Effector memory CD4-positive, alpha-beta T cell (primary cell): ENCODE measurements around the gene CIAO3.
"Not testable (repeated sequence)": the region's sequence is repeated elsewhere in the genome, so short reads cannot be mapped to it uniquely, and the experiment has no call there.

Experiments
- DNase-seq, 3 donors: peaks; one replicate each; pipeline ENCODE4 v3.0.0-alpha.2; 2020
- H3K27ac ChIP-seq: 2 replicates; pipeline ENCODE4 v1.7.0; 2013; ENCODE audit warnings: mild to moderate bottlenecking, low read length, moderate library complexity; ENCODE audit not compliant: insufficient read depth, poor library complexity, severe bottlenecking
- H3K27me3 ChIP-seq: replicated peaks from 2 replicates; pipeline ENCODE4 v1.7.0; 2013; ENCODE audit warnings: mild to moderate bottlenecking, low read length; ENCODE audit not compliant: insufficient read depth, control insufficient read depth, poor library complexity, severe bottlenecking
- H3K36me3 ChIP-seq: 2 replicates; pipeline ENCODE4 v1.7.0; 2013; ENCODE audit warnings: mild to moderate bottlenecking, low read length, moderate library complexity; ENCODE audit not compliant: control insufficient read depth, insufficient read depth
- H3K4me1 ChIP-seq: 2 replicates; pipeline ENCODE4 v1.7.0; 2013; ENCODE audit warnings: low read length, mild to moderate bottlenecking; ENCODE audit not compliant: control insufficient read depth, insufficient read depth, poor library complexity, severe bottlenecking
- H3K4me3 ChIP-seq: 2 replicates; pipeline ENCODE4 v1.7.0; 2013; ENCODE audit warnings: low read length, low read depth, mild to moderate bottlenecking; ENCODE audit not compliant: insufficient read depth, poor library complexity, severe bottlenecking
- H3K9me3 ChIP-seq: 2 replicates; pipeline ENCODE4 v1.7.0; 2013; ENCODE audit warnings: mild to moderate bottlenecking, low read length, moderate library complexity; ENCODE audit not compliant: control insufficient read depth

CIAO3 gene

DNA sequence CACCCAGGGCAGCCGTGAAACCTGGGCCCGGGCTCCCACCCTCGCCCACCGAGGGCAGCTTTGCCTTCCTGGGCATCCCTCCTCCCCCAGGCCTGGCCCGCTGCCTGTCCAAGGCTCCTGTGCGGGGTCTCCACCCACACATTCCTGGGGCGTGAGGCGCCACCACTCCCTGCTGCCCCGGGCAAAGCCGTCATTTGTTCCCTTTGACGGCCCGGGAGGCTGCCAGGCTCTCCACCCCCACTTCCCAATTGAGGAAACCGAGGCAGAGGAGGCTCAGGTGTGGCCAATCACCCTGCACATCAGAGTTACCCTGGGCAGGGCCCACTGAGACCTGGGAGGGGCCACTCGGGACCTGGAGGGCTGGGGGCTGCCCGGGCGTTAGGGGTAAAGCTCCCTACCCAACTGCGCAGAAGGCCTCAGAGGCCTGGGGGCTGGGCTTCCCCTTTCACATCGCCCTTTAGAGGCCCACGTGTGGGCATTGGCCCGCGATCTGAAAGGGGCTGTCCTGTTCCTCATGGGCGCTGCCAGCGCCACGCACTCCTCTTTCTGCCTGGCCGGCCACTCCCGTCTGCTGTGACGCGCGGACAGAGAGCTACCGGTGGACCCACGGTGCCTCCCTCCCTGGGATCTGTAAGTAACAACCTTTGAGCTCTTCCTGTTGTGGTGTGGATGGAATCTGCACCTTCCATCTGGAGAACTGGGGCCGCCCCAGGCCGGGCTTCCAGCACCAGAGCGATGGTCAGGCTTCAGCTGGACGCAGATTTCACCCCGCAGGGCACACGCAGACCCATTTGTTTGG lies 19.9 kb upstream of the CIAO3 start, which contains the start of gene MSLN:
Gene MSLN, plus strand, starts transcription at position 190 of the 799 bp plus-strand sequence. CDS start 1,947 bp downstream, outside the sequence.
- Histone ChIP-seq H3K36me3 (no peaks in the 10 kb centered on the region), H3K9me3 (no peaks in the 10 kb centered on the region), H3K4me3 (no peak within 1 kb of the TSS), H3K27ac (no peak within 1 kb of the TSS), H3K4me1 (no peaks in the 10 kb centered on the region), H3K27me3 (no peaks in the 10 kb centered on the region)
- no peak for DNase-seq

DNA sequence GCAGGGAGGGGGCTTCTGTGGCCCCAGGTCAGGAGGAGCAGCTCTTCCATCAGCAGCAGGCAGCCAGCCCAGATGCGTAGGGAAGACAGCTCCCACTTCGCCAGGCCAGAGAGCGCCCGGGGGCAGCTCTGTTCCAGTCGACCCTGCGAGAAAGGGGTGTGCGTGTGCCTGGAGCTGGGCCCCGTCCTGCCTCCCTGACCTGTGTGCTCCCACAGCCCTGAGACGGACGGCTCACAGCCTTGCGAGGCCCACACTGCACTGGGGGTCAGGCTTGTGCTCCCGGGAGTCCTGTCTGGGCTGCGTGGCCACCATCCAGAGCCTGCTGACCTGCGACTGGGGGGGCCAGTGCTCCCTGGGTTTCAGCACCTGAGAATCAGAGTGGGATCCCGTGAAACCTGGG lies 19.3 kb upstream of the CIAO3 start:
- H3K27me3 ChIP-seq = no peaks in the 10 kb centered on the region
- no peak for DNase-seq
- no peak overlapping the region for H3K27ac ChIP-seq
- H3K4me1 ChIP-seq = no peaks in the 10 kb centered on the region
- H3K36me3 ChIP-seq = no peaks in the 10 kb centered on the region
- no peaks in the 10 kb centered on the region for H3K9me3 ChIP-seq
- H3K4me3 ChIP-seq = no peak overlapping the region

DNA sequence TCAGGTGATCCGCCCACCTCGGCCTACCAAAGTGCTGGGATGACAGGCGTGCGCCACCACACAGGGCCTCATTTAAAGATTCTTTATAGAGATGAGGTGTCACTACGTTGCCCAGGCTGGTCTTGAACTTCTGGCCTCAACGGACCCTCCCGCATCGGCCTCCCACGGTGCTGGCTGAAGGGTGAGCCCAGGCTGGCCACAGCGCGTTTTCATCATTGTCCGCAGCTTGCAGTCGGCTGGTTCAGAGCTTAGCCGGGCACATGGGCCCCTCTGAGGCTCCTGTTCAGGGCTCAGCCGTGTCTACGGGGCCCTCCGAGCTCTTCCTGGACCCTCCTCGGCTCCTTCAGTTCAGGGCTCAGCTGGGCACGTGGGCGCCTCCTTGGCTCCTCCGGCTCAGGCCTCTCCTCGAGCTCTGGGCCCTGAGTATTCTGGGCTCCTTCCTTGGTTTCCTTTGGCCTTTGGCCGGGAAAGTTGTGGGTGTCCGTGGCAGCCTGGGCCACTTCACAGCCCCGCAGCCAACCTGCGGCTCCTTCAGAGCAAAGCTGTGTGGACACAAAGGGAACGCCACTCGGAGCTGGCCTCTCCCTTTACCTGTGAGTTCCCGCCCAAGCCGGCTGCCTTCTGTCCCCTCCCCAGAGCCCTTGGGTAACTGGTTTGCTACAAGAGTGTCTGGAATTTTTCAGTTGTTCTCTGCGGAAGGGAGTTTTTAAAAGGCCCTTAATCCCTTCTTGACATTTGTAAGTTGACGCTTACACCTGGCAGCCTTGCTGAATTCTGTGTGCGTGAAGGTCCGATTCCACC lies 18.5 kb upstream of the CIAO3 start:
- Histone ChIP-seq H3K36me3 (no peaks in the 10 kb centered on the region), H3K27me3 (no peaks in the 10 kb centered on the region), H3K9me3 (no peaks in the 10 kb centered on the region), H3K27ac (no peak overlapping the region), H3K4me3 (no peak overlapping the region), H3K4me1 (no peaks in the 10 kb centered on the region)
- no peak for DNase-seq

DNA sequence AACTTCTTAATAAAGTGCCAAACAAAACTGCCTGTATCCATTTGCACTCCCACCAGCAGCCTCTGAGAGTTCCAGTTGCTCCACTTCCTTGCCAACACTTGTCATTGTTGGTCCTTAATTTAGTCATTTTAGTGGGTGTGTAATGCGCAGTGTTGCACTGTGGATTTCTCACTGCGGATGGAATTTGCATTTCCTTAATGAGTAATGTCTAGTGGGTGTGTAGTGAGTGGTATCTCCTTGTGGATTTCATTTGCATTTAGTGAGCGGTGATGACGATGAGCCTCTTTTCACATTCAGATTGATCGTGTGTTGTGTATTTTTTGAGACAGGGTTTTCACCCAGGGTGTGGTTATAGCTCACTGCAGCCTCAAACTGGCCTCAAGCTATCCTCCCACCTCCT lies 15.6 kb upstream of the CIAO3 start:
- no peaks in the 10 kb centered on the region for H3K4me1 ChIP-seq
- no peaks in the 10 kb centered on the region for H3K36me3 ChIP-seq
- no peak for DNase-seq
- no peak overlapping the region for H3K4me3 ChIP-seq
- H3K9me3 ChIP-seq = no peaks in the 10 kb centered on the region
- H3K27ac ChIP-seq = no peak overlapping the region
- no peaks in the 10 kb centered on the region for H3K27me3 ChIP-seq

DNA sequence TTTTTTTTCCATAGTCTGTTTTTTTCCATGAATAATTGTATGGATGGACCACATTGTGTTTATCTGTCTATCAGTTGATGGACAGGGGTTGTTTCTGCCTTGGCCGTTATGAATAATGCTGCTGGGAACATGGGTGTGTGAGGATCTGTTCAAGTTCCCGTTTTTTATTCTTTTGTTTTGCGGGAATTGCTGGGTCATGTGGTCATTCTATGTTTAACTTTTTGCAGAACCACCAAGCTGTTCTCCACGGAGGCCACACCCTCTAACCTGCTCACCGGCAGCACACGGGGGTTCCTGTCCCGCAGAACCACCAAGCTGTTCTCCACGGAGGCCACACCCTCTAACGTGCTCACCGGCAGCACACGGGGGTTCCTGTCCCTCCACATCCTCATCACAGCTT lies 13.9 kb upstream of the CIAO3 start:
- H3K27me3 ChIP-seq = no peaks in the 10 kb centered on the region
- H3K27ac ChIP-seq = no peak overlapping the region
- DNase-seq = no peak
- no peaks in the 10 kb centered on the region for H3K9me3 ChIP-seq
- no peaks in the 10 kb centered on the region for H3K36me3 ChIP-seq
- H3K4me1 ChIP-seq = no peaks in the 10 kb centered on the region
- no peak overlapping the region for H3K4me3 ChIP-seq

DNA sequence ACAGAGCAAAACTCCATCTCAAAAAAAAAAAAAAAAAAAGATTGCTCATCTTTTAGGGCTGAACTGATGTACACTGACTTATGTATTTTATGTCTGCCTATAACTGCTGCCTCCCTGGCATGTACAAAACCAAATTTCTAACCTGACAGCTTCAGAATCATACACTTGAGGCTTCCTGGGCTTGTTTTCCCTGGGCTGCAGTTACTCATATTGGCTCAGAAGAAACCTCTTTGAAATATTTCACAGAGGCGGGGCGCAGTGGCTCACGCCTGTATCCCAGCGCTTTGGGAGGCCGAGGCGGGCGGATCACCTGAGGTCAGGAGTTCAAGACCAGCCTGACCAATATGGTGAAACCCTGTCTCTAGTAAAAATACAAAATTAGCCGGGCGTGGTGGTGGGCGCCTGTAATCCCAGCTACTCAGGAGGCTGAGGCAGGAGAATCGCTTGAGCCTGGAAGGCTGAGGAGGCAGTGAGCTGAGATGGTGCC lies 13.4 kb upstream of the CIAO3 start:
- not testable (repeated sequence) for H3K27ac ChIP-seq, H3K36me3 ChIP-seq, DNase-seq, H3K4me1 ChIP-seq, H3K9me3 ChIP-seq, H3K27me3 ChIP-seq, H3K4me3 ChIP-seq

DNA sequence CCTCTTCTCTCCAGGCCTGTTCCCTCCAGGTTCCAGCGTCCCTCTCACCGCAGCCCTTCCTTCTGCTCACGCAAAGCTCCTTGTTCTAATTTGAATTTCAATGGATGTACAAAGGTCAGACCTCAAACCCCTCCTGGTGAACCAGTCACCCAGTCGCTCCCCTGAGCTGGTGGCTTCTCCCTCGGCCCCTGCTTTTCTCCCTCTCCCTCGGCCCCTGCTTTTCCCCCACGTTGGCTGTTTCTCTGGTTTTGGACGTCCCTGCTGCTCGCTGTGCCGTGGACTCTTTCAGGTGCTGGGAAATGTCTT lies 11.2 kb upstream of the CIAO3 start:
- H3K4me1 ChIP-seq = no peaks in the 10 kb centered on the region
- H3K9me3 ChIP-seq = no peaks in the 10 kb centered on the region
- H3K36me3 ChIP-seq = no peaks in the 10 kb centered on the region
- no peak for DNase-seq
- H3K4me3 ChIP-seq = no peak overlapping the region
- no peaks in the 10 kb centered on the region for H3K27me3 ChIP-seq
- H3K27ac ChIP-seq = no peak overlapping the region

DNA sequence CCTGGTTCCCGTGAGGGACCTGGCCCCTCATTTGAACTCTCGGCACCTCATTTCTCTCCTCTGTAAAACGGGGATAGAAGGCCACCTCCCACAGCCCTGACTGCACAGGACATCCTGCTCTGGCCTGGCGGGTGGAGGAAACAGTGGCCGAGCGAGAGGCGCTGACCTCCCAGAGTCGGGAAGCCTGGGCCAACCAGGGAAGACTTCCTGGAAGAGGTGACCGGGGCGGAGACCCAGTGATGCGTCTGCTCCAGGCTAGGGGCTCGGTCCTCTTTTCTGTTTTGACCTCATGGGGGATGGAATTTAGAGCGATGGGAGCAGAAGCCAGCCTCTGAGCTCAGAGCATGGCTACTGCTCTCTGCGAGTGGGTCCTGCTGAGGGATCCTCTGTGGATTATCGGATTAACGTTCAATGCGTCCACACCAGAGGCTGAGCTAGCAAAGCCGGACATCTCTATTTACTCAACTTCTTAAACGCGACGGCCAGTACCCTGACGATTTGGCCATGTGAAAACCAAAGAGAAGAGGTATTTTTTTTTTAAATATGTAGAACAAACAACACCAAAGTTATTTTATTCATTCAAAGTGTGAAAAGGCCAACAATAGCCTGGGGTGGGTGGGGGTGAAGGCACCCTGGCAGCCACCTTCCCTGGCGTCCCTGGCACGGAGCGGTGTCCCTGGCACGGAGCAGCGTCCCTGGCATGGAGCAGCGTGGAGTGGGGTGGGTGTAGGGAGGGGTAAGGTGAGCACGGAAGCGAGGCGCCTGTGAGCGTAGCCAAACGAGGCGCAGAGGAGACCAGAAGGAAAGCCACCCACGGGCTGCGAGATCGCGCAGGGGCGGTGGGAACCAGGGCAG lies 10.6 kb upstream of the CIAO3 start:
- Histone ChIP-seq H3K4me1 (no peaks in the 10 kb centered on the region), H3K4me3 (no peak overlapping the region), H3K27me3 (no peaks in the 10 kb centered on the region), H3K27ac (no peak overlapping the region), H3K36me3 (no peaks in the 10 kb centered on the region), H3K9me3 (no peaks in the 10 kb centered on the region)
- no peak for DNase-seq

DNA sequence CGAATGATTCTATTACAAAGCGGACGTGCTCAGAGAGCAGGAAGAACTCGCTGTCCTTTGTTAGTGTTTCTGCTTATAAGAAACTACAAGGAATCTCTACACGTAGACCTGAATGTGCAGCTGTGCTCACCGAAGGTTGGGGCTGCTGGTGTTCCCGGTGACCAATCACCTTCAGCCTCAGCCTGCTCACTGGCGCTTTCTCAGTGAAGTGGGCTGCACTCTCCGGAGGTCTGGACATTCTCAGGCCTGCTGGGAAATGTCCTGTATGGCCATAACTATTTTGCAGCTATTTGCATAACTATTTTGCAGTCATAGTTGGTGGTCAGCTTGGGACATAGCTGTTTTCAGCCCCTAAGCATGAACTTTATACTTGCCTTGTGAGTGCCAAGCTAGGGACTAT lies 9.7 kb upstream of the CIAO3 start:
- no peak overlapping the region for H3K4me3 ChIP-seq
- H3K27me3 ChIP-seq = no peaks in the 10 kb centered on the region
- no peaks in the 10 kb centered on the region for H3K36me3 ChIP-seq
- no peak overlapping the region for H3K27ac ChIP-seq
- no peaks in the 10 kb centered on the region for H3K4me1 ChIP-seq
- H3K9me3 ChIP-seq = no peaks in the 10 kb centered on the region
- no peak for DNase-seq
